CD4-positive, alpha-beta memory T cell (primary cell): ENCODE data around the gene ANKRD17. TPM values are rescaled to one million over a fixed set of nuclear protein-coding genes. Genes with fewer than 3 reads are reported as not detected.
"Not testable (repeated sequence)": the region's sequence is repeated elsewhere in the genome, so short reads cannot be mapped to it uniquely, and the experiment has no call there.

Experiments
- CTCF ChIA-PET: fragments of 350-600 bp; sonication (Branson Sonifier 250); formaldehyde crosslinking; loops from one replicate; lab custom pipeline; 2021; ENCODE audit warnings: inconsistent platforms; ENCODE audit not compliant: partially characterized antibody; lab: Charles Lee
- POLR2A ChIA-PET: fragments of 350-600 bp; sonication (Branson Sonifier 250); formaldehyde crosslinking; loops from one replicate; lab custom pipeline; 2021; ENCODE audit not compliant: partially characterized antibody; lab: Charles Lee
- DNase-seq, 5 donors: peaks; one replicate each; pipeline versions ENCODE4 v3.0.0 to v3.0.0-alpha.2; 2020 to 2022; ENCODE audit warnings: mixed read lengths in 1 of 5
- H3K27ac ChIP-seq: one replicate; pipeline ENCODE4 v1.7.0; 2013; ENCODE audit warnings: low read depth, low read length
- H3K27me3 ChIP-seq: 2 replicates; pipeline ENCODE4 v1.7.0; 2013; ENCODE audit warnings: mild to moderate bottlenecking, low read length, moderate library complexity; ENCODE audit not compliant: insufficient read depth
- H3K36me3 ChIP-seq: 2 replicates; pipeline ENCODE4 v1.7.0; 2013; ENCODE audit warnings: mild to moderate bottlenecking, low read length, moderate library complexity; ENCODE audit not compliant: insufficient read depth
- H3K4me1 ChIP-seq: 2 replicates; pipeline ENCODE4 v1.7.0; 2013; ENCODE audit warnings: mild to moderate bottlenecking, low read length, moderate library complexity; ENCODE audit not compliant: insufficient read depth
- H3K4me3 ChIP-seq, 2 donors: one replicate each; pipeline ENCODE4 v1.7.0; 2013; ENCODE audit warnings: low read length in 2 of 2, mild to moderate bottlenecking in 1 of 2
- H3K9me3 ChIP-seq, 2 donors: one replicate each; pipeline ENCODE4 v1.7.0; 2013; ENCODE audit warnings: low read length in 2 of 2, control low read depth in 1 of 2; ENCODE audit not compliant: control insufficient read depth in 1 of 2
- H3K27ac Mint-ChIP-seq, 7 donors: one replicate each; pipeline ENCODE4 v1.8.0; 2020 to 2021; ENCODE audit warnings: mixed read lengths in 7 of 7, mild to moderate bottlenecking in 6 of 7, inconsistent platforms in 3 of 7, moderate library complexity in 3 of 7
- H3K27me3 Mint-ChIP-seq, 2 donors: one replicate each; pipeline ENCODE4 v1.8.0; 2020 to 2021; ENCODE audit warnings: mixed read lengths in 2 of 2
- H3K36me3 Mint-ChIP-seq, 2 donors: one replicate each; pipeline ENCODE4 v1.8.0; 2020 to 2021; ENCODE audit warnings: mixed read lengths in 2 of 2, inconsistent platforms in 1 of 2, mild to moderate bottlenecking in 1 of 2
- H3K4me1 Mint-ChIP-seq, 4 donors: one replicate each; pipeline ENCODE4 v1.8.0; 2020 to 2021; ENCODE audit warnings: mixed read lengths in 4 of 4, mild to moderate bottlenecking in 1 of 4
- H3K4me3 Mint-ChIP-seq, 8 donors: one replicate each; pipeline ENCODE4 v1.8.0; 2020 to 2021; ENCODE audit warnings: mixed read lengths in 8 of 8, mild to moderate bottlenecking in 7 of 8, moderate library complexity in 6 of 8, inconsistent platforms in 3 of 8
- H3K9me3 Mint-ChIP-seq, 8 donors: one replicate each; pipeline ENCODE4 v1.8.0; 2020 to 2021; ENCODE audit warnings: mixed read lengths in 8 of 8, mild to moderate bottlenecking in 5 of 8, inconsistent platforms in 3 of 8, moderate library complexity in 1 of 8
- intact Hi-C: fragments of 100-400 bp; cut with micrococcal nuclease; formaldehyde crosslinking; loops from one replicate; pipeline ENCODE4 v1.15.1; 2023
- polyA plus RNA-seq, 2 donors: library from polyadenylated mRNA; unstranded; fragments of 300-500 nt; fragmentation: Illumina TruSeq; gene quantifications; one replicate each; pipeline ENCODE4 v1.2.3, GENCODE V29; 2021
- total RNA-seq, 2 experiments: library from RNA; stranded (reverse); gene quantifications; one replicate each; pipeline ENCODE4 v1.2.3, GENCODE V29; 2021

Gene ANKRD17
- total and polyA plus RNA-seq, 4 experiments from 2014 or later = 7.9 to 58.7 (median 37.1) TPM

DNA sequence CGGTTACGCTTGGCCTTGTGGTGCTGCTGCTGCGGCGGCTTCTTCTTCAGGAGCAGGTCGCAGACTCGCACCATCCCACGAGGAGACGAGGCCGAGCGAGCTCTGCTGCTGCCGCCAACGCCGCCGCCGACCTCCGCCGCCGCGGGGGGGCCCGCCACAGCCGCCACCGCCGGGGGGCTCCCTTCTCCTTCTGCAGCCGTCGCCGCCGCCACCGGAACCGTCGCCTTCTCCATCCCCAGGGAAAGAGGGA is 237 bp downstream of the ANKRD17 start:
- Histone ChIP-seq H3K36me3 (peaks cover under 1% of the 10 kb centered on the region), H3K27ac (peak overlapping the region; percentile 94), H3K27me3 (no peaks in the 10 kb centered on the region), H3K9me3 (no peaks in the 10 kb centered on the region), H3K4me3 (peak overlapping the region in 1 of 2 donors; percentile 92), H3K4me1 (peaks cover 56% of the 10 kb centered on the region)
- no peaks in the 10 kb centered on the region for H3K27me3 Mint-ChIP-seq
- intact Hi-C loops = loop anchor here (1.0 to 5.0 kb wide), 2 partner anchors 189 to 899 kb away; partner anchors contain the start of genes COX18 and MTHFD2L
- no peak for DNase-seq
- ChIA-PET POLR2A (interaction anchor here (0.5 to 4.2 kb wide), 14 partner anchors 16 to 899 kb away, joined by 3 to 59 read pairs (median 4); partner anchors contain the start of genes COX18 and MTHFD2L), CTCF (interaction anchor here (0.7 to 4.5 kb wide), 13 partner anchors 9 to 194 kb away, joined by 3 to 24 read pairs (median 4); partner anchors contain the start of gene COX18)
- no peaks in the 10 kb centered on the region for H3K9me3 Mint-ChIP-seq
- peaks cover 37 to 86% (median 58%) of the 10 kb centered on the region in 4 donors for H3K4me1 Mint-ChIP-seq
- H3K36me3 Mint-ChIP-seq = peaks cover 0 to 33% of the 10 kb centered on the region in 2 donors
- peak overlapping the region; percentile 100 for H3K27ac Mint-ChIP-seq
- peak overlapping the region; percentile 99 to 100 (median 100) for H3K4me3 Mint-ChIP-seq

DNA sequence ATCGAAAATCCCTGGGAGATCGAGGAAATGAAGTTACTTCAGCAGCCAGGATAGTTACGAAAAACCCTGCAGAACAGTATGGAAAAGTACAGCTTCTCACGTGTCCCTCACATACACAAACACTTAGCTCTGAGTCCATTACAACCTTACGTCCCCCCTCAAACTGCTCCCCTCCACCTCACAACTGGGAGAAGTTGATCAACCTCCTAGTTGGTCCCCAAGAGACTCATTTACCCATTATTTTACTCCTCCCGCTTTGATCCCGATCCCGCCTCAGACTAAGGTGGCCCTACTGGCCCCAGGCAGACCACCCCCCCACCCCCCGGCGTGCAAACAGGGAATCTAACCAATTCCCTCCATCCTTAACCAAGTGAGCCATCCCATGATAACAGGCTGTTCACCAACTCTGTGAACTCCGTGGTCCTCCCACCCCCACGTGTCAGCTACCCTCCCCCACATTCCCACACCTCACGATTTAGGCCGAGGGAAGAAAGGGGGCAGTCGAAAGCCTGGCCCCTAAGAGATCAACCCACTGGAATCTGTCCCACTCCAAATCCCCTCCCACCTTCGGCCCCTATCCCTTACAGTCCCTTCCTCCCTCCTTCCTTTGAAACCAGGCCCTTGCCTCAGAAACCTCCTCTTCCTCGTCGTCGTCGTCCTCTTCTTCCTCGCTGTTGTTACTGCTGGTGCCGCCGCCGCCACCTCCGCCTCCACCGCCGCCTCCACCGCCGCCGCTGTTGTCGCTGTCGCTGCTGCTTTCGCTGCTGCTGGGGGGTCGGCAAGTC is 755 bp downstream of the ANKRD17 start:
- no peaks in the 10 kb centered on the region for H3K9me3 Mint-ChIP-seq
- H3K27me3 Mint-ChIP-seq = no peaks in the 10 kb centered on the region
- H3K36me3 Mint-ChIP-seq = peaks cover 0 to 38% of the 10 kb centered on the region in 2 donors
- POLR2A ChIA-PET = interaction anchor here (0.5 to 4.2 kb wide), 13 partner anchors 13 to 900 kb away, joined by 3 to 59 read pairs (median 4); partner anchors contain the start of genes COX18 and MTHFD2L
- H3K4me1 Mint-ChIP-seq = peaks cover 43 to 92% (median 62%) of the 10 kb centered on the region in 4 donors
- Histone ChIP-seq H3K9me3 (no peaks in the 10 kb centered on the region), H3K4me1 (peaks cover 62% of the 10 kb centered on the region), H3K36me3 (peaks cover 6% of the 10 kb centered on the region), H3K4me3 (peak overlapping the region; percentile 84 to 92), H3K27ac (peak overlapping the region; percentile 94), H3K27me3 (no peaks in the 10 kb centered on the region)
- CTCF ChIA-PET = interaction anchor here (0.7 to 4.5 kb wide), 23 partner anchors 9 to 558 kb away, joined by 3 to 24 read pairs (median 4); partner anchors contain the start of gene COX18
- intact Hi-C loops = loop anchor here (1.0 to 5.0 kb wide), 5 partner anchors 115 to 899 kb away; partner anchors contain the start of genes COX18 and MTHFD2L
- H3K4me3 Mint-ChIP-seq = peak overlapping the region; percentile 99 to 100 (median 100)
- H3K27ac Mint-ChIP-seq = peak overlapping the region; percentile 99 to 100 (median 100)
- peak in 3 of 5 donors; percentile 1 to 56 (median 19) for DNase-seq

DNA sequence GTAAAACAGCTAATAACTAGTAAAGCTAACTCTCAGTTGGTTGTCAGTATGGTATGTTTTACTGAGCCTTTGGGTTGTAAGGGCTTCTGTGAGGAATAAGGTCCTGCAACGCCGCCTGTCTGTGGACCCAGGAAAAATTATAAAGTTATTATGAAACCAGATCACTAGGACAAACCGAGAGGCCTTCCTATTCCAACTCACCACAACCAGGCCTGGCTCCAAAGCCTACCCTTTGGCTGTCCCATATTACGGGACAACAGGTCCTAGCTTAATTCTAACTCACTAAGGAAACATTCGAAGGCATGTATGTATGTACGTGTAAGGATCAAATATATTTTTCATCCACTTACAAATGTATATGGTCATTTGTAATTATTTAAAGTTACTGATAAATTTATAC is 1.4 kb downstream of the ANKRD17 start:
- Mint-ChIP-seq H3K27ac (peak overlapping the region; percentile 99 to 100 (median 100)), H3K36me3 (peaks cover 0 to 41% of the 10 kb centered on the region in 2 donors), H3K4me1 (peaks cover 45 to 93% (median 64%) of the 10 kb centered on the region in 4 donors), H3K4me3 (peak overlapping the region; percentile 99 to 100 (median 100)), H3K27me3 (no peaks in the 10 kb centered on the region), H3K9me3 (no peaks in the 10 kb centered on the region)
- Histone ChIP-seq H3K27ac (peak overlapping the region; percentile 94), H3K4me1 (peaks cover 68% of the 10 kb centered on the region), H3K9me3 (no peaks in the 10 kb centered on the region), H3K27me3 (no peaks in the 10 kb centered on the region), H3K4me3 (peak overlapping the region; percentile 84 to 92), H3K36me3 (peaks cover 8% of the 10 kb centered on the region)
- intact Hi-C loops = loop anchor here (1.0 to 5.0 kb wide), 4 partner anchors 114 to 900 kb away; partner anchors contain the start of gene MTHFD2L
- POLR2A ChIA-PET = interaction anchor here (1.0 to 4.2 kb wide), 8 partner anchors 12 to 901 kb away, joined by 3 to 59 read pairs (median 6); partner anchors contain the start of genes COX18 and MTHFD2L
- peak; percentile 64 to 75 (median 66) for DNase-seq
- CTCF ChIA-PET = interaction anchor here (0.6 to 4.5 kb wide), 33 partner anchors 8 to 557 kb away, joined by 3 to 24 read pairs (median 3); partner anchors contain the start of gene COX18

DNA sequence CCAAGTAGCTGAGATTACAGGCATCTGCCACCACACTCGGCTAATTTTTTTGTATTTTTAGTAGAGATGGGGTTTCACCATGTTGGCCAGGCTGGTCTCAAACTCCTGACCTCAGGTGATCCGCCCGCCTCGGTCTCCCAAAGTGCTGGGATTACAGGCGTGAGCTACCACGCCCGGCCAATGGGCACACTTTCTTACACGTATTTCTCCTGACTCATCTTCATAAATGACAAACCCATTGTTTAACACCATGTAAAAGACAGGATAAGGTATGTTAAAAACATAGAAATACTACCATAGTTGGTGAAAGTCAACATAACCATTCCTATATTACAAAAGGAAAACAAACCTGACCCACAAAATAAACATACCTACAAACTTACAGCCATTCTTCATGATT is 2.8 kb downstream of the ANKRD17 start:
- H3K27ac ChIP-seq, H3K27me3 Mint-ChIP-seq, DNase-seq, POLR2A ChIA-PET, H3K36me3 ChIP-seq, H3K27me3 ChIP-seq, H3K9me3 Mint-ChIP-seq, H3K4me3 ChIP-seq, H3K9me3 ChIP-seq: not testable (repeated sequence)
- H3K4me1 ChIP-seq = peaks cover 78% of the 10 kb centered on the region
- H3K36me3 Mint-ChIP-seq = peaks cover 2 to 41% of the 10 kb centered on the region in 2 donors
- intact Hi-C loops = loop anchor here (2.0 to 5.0 kb wide), 2 partner anchors 113 to 901 kb away; partner anchors contain the start of gene MTHFD2L
- peak overlapping the region in 7 of 8 donors; percentile 2 to 100 (median 61) for H3K4me3 Mint-ChIP-seq
- CTCF ChIA-PET = interaction anchor here (1.0 to 4.5 kb wide), 5 partner anchors 8 to 116 kb away, joined by 3 to 22 read pairs (median 7); no protein-coding TSS in a partner anchor
- H3K4me1 Mint-ChIP-seq = peaks cover 47 to 91% (median 62%) of the 10 kb centered on the region in 4 donors
- H3K27ac Mint-ChIP-seq = peak overlapping the region in 4 of 7 donors; percentile 32 to 100 (median 48)

DNA sequence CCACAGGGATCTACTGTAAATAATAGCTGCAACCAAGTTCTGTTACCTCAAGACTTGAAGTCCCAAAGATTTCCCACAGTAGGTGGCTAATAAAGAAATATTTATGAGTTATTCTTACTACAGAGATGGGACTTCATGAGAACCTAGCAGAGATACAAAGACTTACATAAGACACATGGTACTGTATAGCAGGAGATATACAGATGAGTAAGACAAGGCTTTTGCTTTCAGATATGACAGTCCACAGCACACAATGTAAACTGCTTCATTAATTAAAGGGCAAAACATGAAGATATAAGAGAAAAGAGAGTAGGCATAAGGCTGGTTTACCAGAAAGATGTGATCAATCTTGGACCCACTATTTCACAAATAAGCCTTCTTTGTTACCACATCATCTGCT is 6.6 kb downstream of the ANKRD17 start:
- H3K4me1 ChIP-seq = peaks cover 68% of the 10 kb centered on the region
- POLR2A ChIA-PET = no interaction called here
- peaks cover 24 to 29% of the 10 kb centered on the region in 2 donors for H3K36me3 Mint-ChIP-seq
- H3K36me3 ChIP-seq = peaks cover 8% of the 10 kb centered on the region
- no peaks in the 10 kb centered on the region for H3K27me3 ChIP-seq
- peaks cover 44 to 78% (median 58%) of the 10 kb centered on the region in 4 donors for H3K4me1 Mint-ChIP-seq
- peak overlapping the region in 3 of 8 donors; percentile 11 to 51 (median 25) for H3K4me3 Mint-ChIP-seq
- no peak for DNase-seq
- no peak overlapping the region for H3K4me3 ChIP-seq
- H3K27me3 Mint-ChIP-seq = no peaks in the 10 kb centered on the region
- H3K9me3 ChIP-seq = no peaks in the 10 kb centered on the region
- intact Hi-C loops = no loop called here
- H3K9me3 Mint-ChIP-seq = no peaks in the 10 kb centered on the region
- H3K27ac Mint-ChIP-seq = peak overlapping the region in 1 of 7 donors; percentile 33
- no peak overlapping the region for H3K27ac ChIP-seq
- CTCF ChIA-PET = no interaction called here

DNA sequence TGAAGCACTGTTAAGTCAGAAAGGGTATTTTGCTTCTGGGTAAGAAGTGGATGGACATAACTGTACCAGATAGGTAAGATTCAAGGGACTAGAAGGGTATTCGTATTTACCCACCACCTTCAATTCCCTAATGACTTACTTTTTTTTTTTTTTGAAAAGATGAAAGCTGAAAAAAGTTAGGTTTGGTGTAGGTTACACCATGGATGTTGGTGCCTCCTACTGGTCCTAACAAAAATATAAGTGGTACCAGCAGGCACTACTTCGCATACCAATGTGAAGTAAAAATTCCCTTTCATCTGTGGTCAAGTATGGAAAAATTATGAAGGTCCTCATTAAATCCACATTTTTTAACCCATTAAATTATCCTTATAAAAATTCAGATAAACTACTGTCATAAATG is 7.2 kb downstream of the ANKRD17 start:
- intact Hi-C loops = no loop called here
- peaks cover 8% of the 10 kb centered on the region for H3K36me3 ChIP-seq
- H3K27ac Mint-ChIP-seq = no peak overlapping the region

More for the DNA sequence above, 7.2 kb downstream of the ANKRD17 start:
- no peak for DNase-seq
- Mint-ChIP-seq H3K4me1 (peaks cover 42 to 76% (median 57%) of the 10 kb centered on the region in 4 donors), H3K36me3 (peaks cover 23 to 24% of the 10 kb centered on the region in 2 donors), H3K27me3 (no peaks in the 10 kb centered on the region), H3K4me3 (no peak overlapping the region), H3K9me3 (no peaks in the 10 kb centered on the region)
- Histone ChIP-seq H3K9me3 (no peaks in the 10 kb centered on the region), H3K4me3 (no peak overlapping the region), H3K27me3 (no peaks in the 10 kb centered on the region), H3K27ac (no peak overlapping the region), H3K4me1 (peaks cover 68% of the 10 kb centered on the region)
- CTCF ChIA-PET = no interaction called here
- POLR2A ChIA-PET = no interaction called here
